Endothelial cell of umbilical vein (primary cell): Measurements from ENCODE around the gene LMAN1L. TPM values are rescaled to one million over a fixed set of nuclear protein-coding genes. Genes with fewer than 3 reads are reported as not detected.

Experiments
- BruUV-seq: library from RNA; stranded (reverse); fragments of 400-500 nt; replicated peaks from 2 replicates; lab custom pipeline; 2021; lab: Mats Ljungman, UMichigan
- CTCF ChIA-PET: fragments of 300-600, 350-600 bp; sonication (Branson Sonifier 250); formaldehyde crosslinking; loops from one replicate; lab custom pipeline; 2021; ENCODE audit warnings: antibody characterized with exemption, inconsistent platforms; lab: Charles Lee
- POLR2A ChIA-PET: fragments of 300-600, 350-600 bp; sonication (Branson Sonifier 250); formaldehyde crosslinking; loops from one replicate; lab custom pipeline; 2021; ENCODE audit warnings: antibody characterized with exemption, inconsistent platforms; lab: Charles Lee
- DNase-seq: peaks from one replicate; pipeline ENCODE4 v3.0.0-alpha.2; 2011; ENCODE audit warnings: low read depth, low spot score
- FAIRE-seq: peaks from 2 replicates; lab custom pipeline; 2011; peaks lifted over from hg19 to GRCh38; lab: Jason Lieb, UNC
- H2AFZ ChIP-seq: 2 replicates; pipeline ENCODE4 v1.6.0; 2012; ENCODE audit warnings: low read depth, low read length, control low read depth, inconsistent platforms
- H3K27ac ChIP-seq: 2 replicates; pipeline ENCODE4 v1.5.1; 2011; ENCODE audit warnings: low read depth, mild to moderate bottlenecking, control low read depth, low read length, moderate library complexity; ENCODE audit not compliant: insufficient read depth
- H3K27me3 ChIP-seq, 2 experiments: 2 replicates each; pipeline versions ENCODE4 v1.6.0 to v1.6.1; 2011; ENCODE audit warnings: low read length in 2 of 2, mixed read lengths in 1 of 2; ENCODE audit not compliant: control insufficient read depth in 2 of 2, insufficient read depth in 2 of 2
- H3K36me3 ChIP-seq, 2 experiments: 2 replicates in 1 of 2; 3 replicates in 1 of 2; pipeline ENCODE4 v1.5.1; 2011; ENCODE audit warnings: low read length in 2 of 2, mild to moderate bottlenecking in 1 of 2, moderate library complexity in 1 of 2; ENCODE audit not compliant: control insufficient read depth in 2 of 2, insufficient read depth in 2 of 2; ENCODE audit errors: extremely low read depth in 1 of 2
- H3K4me1 ChIP-seq: 3 replicates; pipeline ENCODE4 v1.5.1; 2011; ENCODE audit warnings: mild to moderate bottlenecking, low read length; ENCODE audit not compliant: control insufficient read depth, insufficient read depth; ENCODE audit errors: extremely low read depth
- H3K4me2 ChIP-seq: 2 replicates; pipeline ENCODE4 v1.6.1; 2011; ENCODE audit warnings: low read length, control low read depth, mixed read lengths; ENCODE audit not compliant: insufficient read depth
- H3K4me3 ChIP-seq, 3 experiments: fragments of 200-600 bp in 1 of 3; sonication (generic), shearing (Covaris generic) in 1 of 3; replicated peaks in 1 of 3; 2 replicates each; pipeline ENCODE4 v1.5.1; 2011 to 2016; ENCODE audit warnings: control low read depth in 3 of 3, low read length in 3 of 3, mild to moderate bottlenecking in 2 of 3, inconsistent platforms in 1 of 3, low read depth in 1 of 3, moderate library complexity in 1 of 3; ENCODE audit not compliant: insufficient read depth in 1 of 3
- H3K79me2 ChIP-seq: 2 replicates; pipeline ENCODE4 v1.6.0; 2012; ENCODE audit warnings: low read length, inconsistent platforms; ENCODE audit not compliant: control insufficient read depth, insufficient read depth
- H3K9ac ChIP-seq: replicated peaks from 2 replicates; pipeline ENCODE3; 2011; ENCODE audit warnings: low read length, control low read depth; ENCODE audit not compliant: insufficient read depth; ENCODE audit errors: extremely low read depth
- H3K9me1 ChIP-seq: replicated peaks from 3 replicates; pipeline ENCODE4 v1.6.0; 2011; ENCODE audit warnings: mild to moderate bottlenecking, low read length; ENCODE audit not compliant: control insufficient read depth, insufficient read depth; ENCODE audit errors: extremely low read depth
- H3K9me3 ChIP-seq: replicated peaks from 2 replicates; pipeline ENCODE4 v1.5.1; 2012; ENCODE audit warnings: low read length, inconsistent platforms; ENCODE audit not compliant: control insufficient read depth, insufficient read depth
- H4K20me1 ChIP-seq: replicated peaks from 2 replicates; pipeline ENCODE3; 2011; ENCODE audit warnings: mild to moderate bottlenecking, low read length; ENCODE audit not compliant: control insufficient read depth, insufficient read depth; ENCODE audit errors: extremely low read depth
- JUN ChIP-seq: IDR thresholded peaks from 2 replicates; pipeline ENCODE4 v1.6.1; 2011; ENCODE audit warnings: borderline replicate concordance, low read depth; ENCODE audit not compliant: insufficient read length, insufficient read depth
- MAX ChIP-seq: IDR thresholded peaks from 2 replicates; pipeline ENCODE4 v1.6.1; 2011; ENCODE audit not compliant: insufficient read depth, insufficient read length
- POLR2A ChIP-seq: IDR thresholded peaks from 2 replicates; pipeline ENCODE4 v1.6.1; 2012; ENCODE audit warnings: low read depth, mild to moderate bottlenecking, control low read depth, low read length
- dilution Hi-C: fragments of 300-500 bp; cut with MboI; formaldehyde crosslinking; loops from one replicate; pipeline ENCODE4 v1.15.0; 2019; ENCODE audit warnings: low sequenced_read_pairs; ENCODE audit not compliant: extremely low pct_ligation_motif_present
- intact Hi-C: fragments of 100-400 bp; cut with micrococcal nuclease; formaldehyde crosslinking; loops from one replicate; pipeline ENCODE4 v1.10.0; 2022
- polyA plus RNA-seq, 4 experiments: library from polyadenylated mRNA; depleted of rRNA in 3 of 4; stranded (reverse) in 3 of 4; unstranded in 1 of 4; fragments of >200 nt; gene quantifications; 2 replicates each; pipeline versions ENCODE4 v1.2.1 to v1.2.3, GENCODE V29; 2011 to 2012; ENCODE audit warnings: missing spikeins in 1 of 4
- total RNA-seq: library from RNA; stranded (reverse); gene quantifications from 2 replicates; pipeline ENCODE4 v1.2.3, GENCODE V29; 2021
- TF ChIP-seq, protein P1 (sequence below), 2 donors: IDR thresholded peaks; 1 replicate in 1 of 2; 2 replicates in 1 of 2; pipeline ENCODE4 v1.5.1; 2011; ENCODE audit warnings: low read length in 2 of 2, mild to moderate bottlenecking in 2 of 2, moderate library complexity in 2 of 2, control low read depth in 1 of 2, inconsistent platforms in 1 of 2, low read depth in 1 of 2; ENCODE audit not compliant: insufficient read depth in 1 of 2; ENCODE audit errors: extremely low read depth in 1 of 2

Gene LMAN1L
- total and polyA plus RNA-seq, 2 donors (not counting 3 experiments of a cell fraction or from before 2014, with no cell fraction given): not detected

DNA sequence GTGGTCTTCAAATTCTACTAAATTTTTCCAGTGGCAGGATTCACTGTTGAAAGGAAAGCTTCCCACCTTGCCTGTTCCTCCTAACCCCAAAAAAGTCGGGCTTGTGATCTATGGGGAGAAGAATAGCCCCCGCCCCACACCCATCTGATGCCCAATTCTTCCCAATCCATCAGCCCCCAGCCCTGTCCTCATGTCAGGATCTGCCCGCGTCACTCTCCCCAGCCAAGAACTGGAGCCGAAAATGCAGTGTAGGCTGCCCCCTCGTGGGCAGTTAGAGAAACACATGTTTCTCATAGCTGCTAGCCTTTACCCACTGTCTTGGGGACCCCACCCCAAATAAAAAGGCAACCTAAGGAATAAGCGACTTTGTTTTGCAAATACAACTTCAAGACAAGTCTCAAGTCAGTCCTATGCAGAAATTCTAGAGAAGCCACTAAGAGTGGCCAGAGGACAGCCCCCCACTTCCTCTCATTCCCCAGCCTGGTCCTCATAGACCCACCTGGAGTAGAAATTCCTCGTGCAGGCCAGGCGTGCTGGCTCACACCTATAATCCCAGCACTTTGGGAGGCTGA, 43.8 kb upstream of the LMAN1L start:
- ChIA-PET POLR2A (no interaction called here), CTCF (interaction anchor here (0.6 to 6.8 kb wide), 58 partner anchors 10 to 457 kb away, joined by 3 to 696 read pairs (median 5); partner anchors contain the start of genes CLK3, CSK, CYP11A1 and CYP1A1)
- BruUV-seq: no TSS peak
- Histone ChIP-seq H3K27ac (no peak overlapping the region), H3K9me1 (no peaks in the 10 kb centered on the region), H3K27me3 (peaks cover 0 to 2% of the 10 kb centered on the region in 2 experiments), H3K36me3 (no peaks in the 10 kb centered on the region), H3K4me2 (peak overlapping the region; percentile 48), H3K4me1 (peaks cover 2% of the 10 kb centered on the region), H3K4me3 (no peak overlapping the region), H3K79me2 (no peaks in the 10 kb centered on the region), H4K20me1 (no peaks in the 10 kb centered on the region), H3K9me3 (no peaks in the 10 kb centered on the region), H3K9ac (no peak overlapping the region), H2AFZ (peak overlapping the region; percentile 73)
- dilution Hi-C loops (loop anchor here (25.0 kb wide), 1 partner anchor 132 kb away; no protein-coding TSS in a partner anchor), intact Hi-C loops (loop anchor here (1.0 to 10.0 kb wide), 4 partner anchors 72 to 394 kb away; partner anchors contain the start of genes ARID3B and EDC3)
- no peak for TF ChIP-seq POLR2A
- peak; percentile 44 for TF ChIP-seq MAX
- TF ChIP-seq, protein P1, sequence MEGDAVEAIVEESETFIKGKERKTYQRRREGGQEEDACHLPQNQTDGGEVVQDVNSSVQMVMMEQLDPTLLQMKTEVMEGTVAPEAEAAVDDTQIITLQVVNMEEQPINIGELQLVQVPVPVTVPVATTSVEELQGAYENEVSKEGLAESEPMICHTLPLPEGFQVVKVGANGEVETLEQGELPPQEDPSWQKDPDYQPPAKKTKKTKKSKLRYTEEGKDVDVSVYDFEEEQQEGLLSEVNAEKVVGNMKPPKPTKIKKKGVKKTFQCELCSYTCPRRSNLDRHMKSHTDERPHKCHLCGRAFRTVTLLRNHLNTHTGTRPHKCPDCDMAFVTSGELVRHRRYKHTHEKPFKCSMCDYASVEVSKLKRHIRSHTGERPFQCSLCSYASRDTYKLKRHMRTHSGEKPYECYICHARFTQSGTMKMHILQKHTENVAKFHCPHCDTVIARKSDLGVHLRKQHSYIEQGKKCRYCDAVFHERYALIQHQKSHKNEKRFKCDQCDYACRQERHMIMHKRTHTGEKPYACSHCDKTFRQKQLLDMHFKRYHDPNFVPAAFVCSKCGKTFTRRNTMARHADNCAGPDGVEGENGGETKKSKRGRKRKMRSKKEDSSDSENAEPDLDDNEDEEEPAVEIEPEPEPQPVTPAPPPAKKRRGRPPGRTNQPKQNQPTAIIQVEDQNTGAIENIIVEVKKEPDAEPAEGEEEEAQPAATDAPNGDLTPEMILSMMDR (IDR thresholded peaks at IDR 0.05; ENCODE audit: extremely low read depth in 1 of 2, insufficient read depth in 1 of 2, low read depth in 1 of 2, low read length in 2 of 2): peak; percentile 71 to 72
- TF ChIP-seq JUN: no peak
- peak; percentile 58 for DNase-seq
- peak; percentile 94 for FAIRE-seq
